IPS-11a (cell line): ENCODE results near the gene GAST.
"Not testable (repeated sequence)": the region's sequence is repeated elsewhere in the genome, so short reads cannot be mapped to it uniquely, and the experiment has no call there.

Experiments
- H3K4me3 ChIP-seq: one replicate; pipeline ENCODE4 v1.5.1; 2013; ENCODE audit warnings: low read depth, low read length, control low read depth

The GAST gene

DNA sequence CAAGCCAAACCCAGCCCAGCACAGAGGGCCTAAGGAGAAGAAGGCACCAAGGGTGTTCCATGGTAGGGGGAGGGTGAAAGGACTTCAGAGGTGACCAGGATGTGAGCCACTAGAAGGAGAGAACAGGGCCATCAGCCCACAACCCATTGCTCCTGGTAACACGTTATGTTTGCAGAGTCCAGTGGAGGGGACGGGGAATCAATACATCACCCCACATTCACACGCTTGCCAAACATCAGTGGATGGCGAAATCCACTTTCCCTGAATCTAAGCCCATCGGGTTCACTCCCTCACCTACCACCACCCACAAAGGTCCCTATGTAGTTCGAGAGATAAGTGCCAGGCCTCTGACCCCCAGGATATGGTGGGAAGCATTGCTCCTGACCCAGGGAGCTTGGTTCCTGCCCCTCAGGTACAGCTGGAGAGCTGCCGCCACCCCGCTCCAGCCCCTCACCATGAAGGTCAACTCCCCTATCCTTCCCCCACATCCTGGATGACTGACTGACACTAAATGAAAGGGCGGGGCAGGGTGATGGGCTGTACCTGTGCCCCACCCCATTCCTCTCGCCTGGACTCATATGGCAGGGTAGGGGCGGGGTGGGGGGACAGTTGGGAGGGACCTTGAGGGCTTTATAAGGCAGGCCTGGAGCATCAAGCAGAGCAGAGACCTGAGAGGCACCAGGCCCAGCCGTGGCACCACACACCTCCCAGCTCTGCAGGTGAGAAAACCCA lies at the start of gene GAST:
TSS of gene GAST (plus strand) at position 663 of the 732 bp plus-strand sequence. CDS start 3,106 bp downstream, outside the sequence.
- H3K4me3 ChIP-seq: no peak within 1 kb of the TSS

- no peak overlapping the region for H3K4me3 ChIP-seq
These were observed 48.5 kb upstream of the GAST start for GRCh38 chr17:41663451-41664171.

GRCh38 chr17:41664172-41664457 lies 48.0 kb upstream of the GAST start:
- H3K4me3 ChIP-seq: no peak overlapping the region

DNA sequence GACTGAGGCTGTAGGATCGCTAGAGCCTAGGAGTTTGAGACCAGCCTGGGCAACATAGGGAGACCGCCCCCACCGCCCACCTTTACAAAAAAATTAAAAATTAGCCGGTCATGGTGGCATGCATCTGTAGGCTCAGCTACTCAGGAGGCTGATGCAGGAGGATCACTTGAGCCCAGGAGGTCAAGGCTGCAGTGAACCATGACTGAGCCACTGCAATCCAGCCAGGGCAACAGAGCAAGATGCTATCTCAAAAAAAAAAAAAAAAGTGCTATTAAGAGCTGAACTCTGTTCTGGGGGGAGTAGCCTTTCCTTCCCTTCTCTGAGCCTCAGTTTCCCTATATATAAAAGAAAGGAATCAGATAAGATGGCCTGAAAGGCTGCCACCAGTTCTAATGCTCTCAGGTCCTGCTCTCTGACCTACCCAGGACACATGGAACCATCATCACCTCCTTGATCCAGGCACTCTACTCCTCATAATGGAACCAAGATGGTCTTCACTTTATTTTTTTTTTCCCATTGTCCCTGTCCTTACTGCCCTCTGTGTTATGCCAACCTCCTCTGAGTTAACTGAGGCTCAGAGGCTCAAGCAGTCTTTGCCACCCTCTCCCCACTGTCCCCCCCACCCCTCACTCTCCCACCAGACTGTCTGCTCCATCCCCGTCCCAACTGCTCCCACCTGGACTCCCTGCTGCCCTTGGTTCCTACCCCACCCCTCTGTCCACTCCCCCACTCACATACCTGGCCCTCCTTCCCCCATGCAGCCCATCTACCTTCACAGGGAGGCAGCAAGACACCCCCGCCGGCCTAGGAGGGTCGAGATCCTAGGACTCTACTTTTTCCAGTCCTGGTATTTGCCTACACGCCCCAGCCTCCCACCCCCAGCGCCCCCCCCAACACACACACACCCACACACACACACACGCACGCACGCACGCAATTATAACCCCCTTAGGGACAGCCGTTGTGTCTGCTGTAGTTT lies 47.3 kb upstream of the GAST start:
- H3K4me3 ChIP-seq: no peak overlapping the region

GRCh38 chr17:41665566-41666236 lies 46.4 kb upstream of the GAST start:
- H3K4me3 ChIP-seq: peak overlapping the region; percentile 28

- peak overlapping the region; percentile 28 for H3K4me3 ChIP-seq
These were observed 45.9 kb upstream of the GAST start for GRCh38 chr17:41666237-41666641.

DNA sequence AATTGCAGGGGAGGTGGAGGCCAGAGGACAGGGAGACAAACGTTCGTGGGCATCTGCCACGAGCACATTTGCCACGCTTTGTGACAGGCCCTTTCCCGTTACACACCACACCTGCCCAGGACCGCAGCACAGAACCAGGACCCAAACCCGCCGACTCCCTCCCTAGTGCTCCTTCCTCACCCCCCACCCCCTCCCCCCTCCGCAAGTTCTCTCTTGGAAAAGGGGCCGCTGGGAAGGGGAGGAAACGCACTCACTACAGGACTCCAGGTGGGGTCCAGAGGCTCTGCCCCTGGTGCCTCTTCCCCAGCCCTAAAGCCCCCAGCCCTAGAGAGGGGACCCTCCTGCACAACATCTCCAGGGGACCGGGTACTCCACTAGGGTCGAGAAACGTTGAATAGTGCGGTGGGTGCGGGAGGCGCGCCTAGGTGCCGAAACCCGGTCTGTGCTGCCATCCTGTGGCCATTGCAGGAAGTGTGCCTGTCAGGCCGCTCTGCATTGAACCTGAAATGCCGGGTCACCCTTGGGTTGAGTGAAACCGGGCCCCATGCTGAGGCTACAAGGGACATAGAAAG lies 45.3 kb upstream of the GAST start:
- peak overlapping the region; percentile 44 for H3K4me3 ChIP-seq

GRCh38 chr17:41667280-41668041 lies 44.7 kb upstream of the GAST start:
- peak overlapping the region; percentile 44 for H3K4me3 ChIP-seq

- H3K4me3 ChIP-seq: no peak overlapping the region
These were observed 40.0 kb upstream of the GAST start for GRCh38 chr17:41672153-41672552.

GRCh38 chr17:41675157-41676057 lies 36.7 kb upstream of the GAST start:
- not testable (repeated sequence) for H3K4me3 ChIP-seq

- no peak overlapping the region for H3K4me3 ChIP-seq
These were observed 36.1 kb upstream of the GAST start for GRCh38 chr17:41676058-41676419.

- H3K4me3 ChIP-seq: no peak overlapping the region
These were observed 33.7 kb upstream of the GAST start for GRCh38 chr17:41678411-41678906.

- H3K4me3 ChIP-seq: no peak overlapping the region
These were observed 33.0 kb upstream of the GAST start for GRCh38 chr17:41678907-41679739.

- H3K4me3 ChIP-seq: no peak overlapping the region
These were observed 32.2 kb upstream of the GAST start for GRCh38 chr17:41679740-41680425.

DNA sequence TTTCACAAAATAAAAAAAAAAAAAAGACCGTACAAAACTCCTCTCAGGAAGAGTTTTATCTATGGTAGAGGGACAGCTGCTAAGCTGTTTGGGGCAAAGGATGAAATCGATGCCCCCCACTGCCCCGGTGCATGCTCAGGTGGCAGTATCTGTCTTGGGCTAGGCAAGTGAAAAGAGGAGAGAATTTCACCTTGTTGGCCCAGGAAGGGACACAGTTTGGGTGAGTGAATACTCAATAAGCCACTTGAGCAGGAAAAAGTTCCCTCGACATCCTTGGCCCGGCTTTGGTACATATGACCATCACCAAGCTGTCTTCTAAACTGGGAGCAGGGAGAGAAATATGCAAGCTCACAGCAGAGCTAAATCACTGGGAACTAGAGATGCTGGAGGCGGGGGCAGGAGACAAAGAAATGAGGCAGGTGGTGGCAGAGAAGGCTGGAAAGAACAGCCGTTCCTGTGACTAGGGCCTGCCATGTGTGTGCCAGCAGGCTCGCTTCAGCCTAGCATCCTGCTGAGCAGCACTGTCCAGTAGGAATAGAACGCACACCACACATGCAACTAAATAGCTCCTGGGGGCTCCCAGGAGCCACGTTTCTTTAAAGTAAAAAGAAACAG lies 31.6 kb upstream of the GAST start:
- H3K4me3 ChIP-seq: no peak overlapping the region

- no peak overlapping the region for H3K4me3 ChIP-seq
These were observed 30.4 kb upstream of the GAST start for GRCh38 chr17:41681776-41682175.

DNA sequence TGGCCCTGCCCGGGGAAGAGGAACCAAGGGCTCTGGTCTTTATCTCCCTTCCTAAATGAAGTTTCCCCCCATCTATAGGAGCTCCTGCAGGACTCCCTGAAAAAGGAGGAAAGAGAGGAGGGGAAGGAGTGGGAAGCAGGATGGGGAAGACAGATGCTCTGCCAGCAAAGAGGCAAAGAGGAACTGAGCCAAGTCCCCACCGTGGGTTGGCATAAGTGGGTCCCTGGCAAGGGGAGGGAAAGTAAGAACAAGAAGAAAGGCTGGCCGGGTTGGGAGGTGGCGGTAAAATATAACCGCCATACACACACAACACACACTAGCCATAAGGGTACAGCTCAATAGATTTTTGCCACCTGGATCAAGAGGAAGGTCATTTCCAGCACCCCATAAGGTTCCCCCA lies 29.5 kb upstream of the GAST start:
- H3K4me3 ChIP-seq: no peak overlapping the region
